HG03095 (cell line): ENCODE results near the gene CARM1.

Source experiments
- ATAC-seq: cut with Tn5 transposase; IDR thresholded peaks from one replicate; pipeline ENCODE4 v1.9.1; 2021; ENCODE audit warnings: moderate library complexity; ENCODE audit not compliant: unreplicated experiment

The CARM1 gene

GRCh38 chr19:10968527-10969135 lies 97.3 kb downstream of the CARM1 start:
- no peak for ATAC-seq

DNA sequence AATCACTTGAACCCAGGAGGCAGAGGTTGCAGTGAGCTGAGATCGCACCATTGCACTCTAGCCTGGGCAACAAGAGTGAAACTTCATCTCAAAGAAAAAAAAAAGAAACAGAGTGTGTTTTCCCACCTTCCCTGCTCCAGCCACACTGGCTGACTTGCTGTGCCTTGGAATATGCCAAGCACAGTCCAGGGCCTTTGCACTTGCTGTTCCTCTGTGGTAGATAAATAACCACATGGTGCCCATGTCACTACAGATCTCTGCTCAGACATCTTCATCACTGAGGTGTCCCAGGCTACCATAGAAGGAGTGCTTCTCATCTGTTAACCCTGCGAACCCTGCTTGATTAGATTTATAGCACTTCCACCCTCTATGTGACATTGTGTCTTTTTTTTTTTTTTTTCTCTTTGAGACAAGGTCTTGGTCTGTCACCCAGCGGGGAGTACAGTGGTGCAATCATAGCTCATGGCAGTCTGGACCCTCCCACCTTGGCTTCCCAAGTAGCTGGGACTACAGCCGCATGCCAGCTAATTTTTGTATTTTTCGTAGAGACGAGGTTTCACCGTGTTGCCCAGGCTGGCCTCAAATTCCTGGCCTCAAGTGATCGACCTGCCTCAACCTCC lies 99.9 kb downstream of the CARM1 start:
- ATAC-seq: no peak
